ENCODE results near the gene EIF4A3. TPM values are rescaled to one million over a fixed set of nuclear protein-coding genes. Genes with fewer than 3 reads are reported as not detected.
"Not testable (repeated sequence)": the region's sequence is repeated elsewhere in the genome, so short reads cannot be mapped to it uniquely, and the experiment has no call there.

Gene EIF4A3
- total and polyA plus RNA-seq, 2 donors = 76.3 to 116 TPM

GRCh38 chr17:80096561-80097021 lies 50.3 kb downstream of the EIF4A3 start:
- no peak overlapping the region for H3K27ac ChIP-seq (ENCODE audit: low read depth in 1 of 2, low read length in 1 of 2)
- WGBS = 91% methylated on average over 12 of the region's 12 CpGs

GRCh38 chr17:80095844-80096475 lies 51.0 kb downstream of the EIF4A3 start:
- no peak for DNase-seq (ENCODE audit: low read depth in 6 of 9, low spot score in 9 of 9)
- peaks cover 0 to 2% of the 10 kb centered on the region in 2 donors for H3K27me3 ChIP-seq (ENCODE audit: control insufficient read depth in 2 of 2, insufficient read depth in 1 of 2, low read length in 1 of 2)
- peaks cover 0 to 4% of the 10 kb centered on the region in 2 donors for H3K9me3 ChIP-seq (ENCODE audit: control insufficient read depth in 2 of 2, insufficient read depth in 1 of 2, low read length in 1 of 2)
- no peak overlapping the region for H3K27ac ChIP-seq (ENCODE audit: low read depth in 1 of 2, low read length in 1 of 2)
- no peak overlapping the region for H3K4me3 ChIP-seq (ENCODE audit: low read length in 2 of 2)
- WGBS = 93% methylated on average over 16 of the region's 16 CpGs
- H3K4me1 ChIP-seq (ENCODE audit: control insufficient read depth in 2 of 2, insufficient read depth in 2 of 2, low read length in 2 of 2) = peaks cover 6 to 15% of the 10 kb centered on the region in 2 donors
- H3K36me3 ChIP-seq (ENCODE audit: control insufficient read depth in 2 of 2, insufficient read depth in 2 of 2, low read length in 1 of 2) = no peaks in the 10 kb centered on the region

More at GRCh38 chr17:80096561-80097021, 50.3 kb downstream of the EIF4A3 start:
- Histone ChIP-seq H3K9me3 (ENCODE audit: control insufficient read depth in 2 of 2, insufficient read depth in 1 of 2, low read length in 1 of 2) (peaks cover 0 to 4% of the 10 kb centered on the region in 2 donors), H3K27me3 (ENCODE audit: control insufficient read depth in 2 of 2, insufficient read depth in 1 of 2, low read length in 1 of 2) (peaks cover 0 to 2% of the 10 kb centered on the region in 2 donors), H3K4me3 (ENCODE audit: low read length in 2 of 2) (no peak overlapping the region), H3K36me3 (ENCODE audit: control insufficient read depth in 2 of 2, insufficient read depth in 2 of 2, low read length in 1 of 2) (no peaks in the 10 kb centered on the region), H3K4me1 (ENCODE audit: control insufficient read depth in 2 of 2, insufficient read depth in 2 of 2, low read length in 2 of 2) (peaks cover 6 to 16% of the 10 kb centered on the region in 2 donors)
- no peak for DNase-seq (ENCODE audit: low read depth in 6 of 9, low spot score in 9 of 9)

GRCh38 chr17:80095038-80095843 lies 51.7 kb downstream of the EIF4A3 start:
- DNase-seq (ENCODE audit: low read depth in 6 of 9, low spot score in 9 of 9) = no peak
- Histone ChIP-seq H3K27me3 (ENCODE audit: control insufficient read depth in 2 of 2, insufficient read depth in 1 of 2, low read length in 1 of 2) (peaks cover 0 to 2% of the 10 kb centered on the region in 2 donors), H3K36me3 (ENCODE audit: control insufficient read depth in 2 of 2, insufficient read depth in 2 of 2, low read length in 1 of 2) (no peaks in the 10 kb centered on the region), H3K9me3 (ENCODE audit: control insufficient read depth in 2 of 2, insufficient read depth in 1 of 2, low read length in 1 of 2) (peaks cover 0 to 4% of the 10 kb centered on the region in 2 donors), H3K4me3 (ENCODE audit: low read length in 2 of 2) (no peak overlapping the region), H3K27ac (ENCODE audit: low read depth in 1 of 2, low read length in 1 of 2) (no peak overlapping the region), H3K4me1 (ENCODE audit: control insufficient read depth in 2 of 2, insufficient read depth in 2 of 2, low read length in 2 of 2) (peaks cover 5 to 7% of the 10 kb centered on the region in 2 donors)
- 96% methylated on average over 37 of the region's 37 CpGs for whole genome bisulfite sequencing

GRCh38 chr17:80092959-80093358 lies 54.0 kb downstream of the EIF4A3 start:
- Histone ChIP-seq H3K27ac (ENCODE audit: low read depth in 1 of 2, low read length in 1 of 2) (no peak overlapping the region), H3K4me3 (ENCODE audit: low read length in 2 of 2) (no peak overlapping the region), H3K27me3 (ENCODE audit: control insufficient read depth in 2 of 2, insufficient read depth in 1 of 2, low read length in 1 of 2) (no peaks in the 10 kb centered on the region), H3K9me3 (ENCODE audit: control insufficient read depth in 2 of 2, insufficient read depth in 1 of 2, low read length in 1 of 2) (no peaks in the 10 kb centered on the region), H3K36me3 (ENCODE audit: control insufficient read depth in 2 of 2, insufficient read depth in 2 of 2, low read length in 1 of 2) (no peaks in the 10 kb centered on the region), H3K4me1 (ENCODE audit: control insufficient read depth in 2 of 2, insufficient read depth in 2 of 2, low read length in 2 of 2) (no peaks in the 10 kb centered on the region)
- DNase-seq (ENCODE audit: low read depth in 6 of 9, low spot score in 9 of 9) = no peak
- WGBS = 69% methylated on average over 8 of the region's 8 CpGs

- no peaks in the 10 kb centered on the region for H3K4me1 ChIP-seq (ENCODE audit: control insufficient read depth in 2 of 2, insufficient read depth in 2 of 2, low read length in 2 of 2)
- H3K9me3 ChIP-seq (ENCODE audit: control insufficient read depth in 2 of 2, insufficient read depth in 1 of 2, low read length in 1 of 2) = no peaks in the 10 kb centered on the region
- 96% methylated on average over 4 of the region's 4 CpGs for WGBS
- H3K4me3 ChIP-seq (ENCODE audit: low read length in 2 of 2) = no peak overlapping the region
- H3K36me3 ChIP-seq (ENCODE audit: control insufficient read depth in 2 of 2, insufficient read depth in 2 of 2, low read length in 1 of 2) = no peaks in the 10 kb centered on the region
- peaks cover 0 to 5% of the 10 kb centered on the region in 2 donors for H3K27me3 ChIP-seq (ENCODE audit: control insufficient read depth in 2 of 2, insufficient read depth in 1 of 2, low read length in 1 of 2)
- H3K27ac ChIP-seq (ENCODE audit: low read depth in 1 of 2, low read length in 1 of 2) = no peak overlapping the region
- DNase-seq (ENCODE audit: low read depth in 6 of 9, low spot score in 9 of 9) = no peak
These were observed 55.6 kb downstream of the EIF4A3 start for GRCh38 chr17:80091376-80091775.

- H3K4me1 ChIP-seq (ENCODE audit: control insufficient read depth in 2 of 2, insufficient read depth in 2 of 2, low read length in 2 of 2); DNase-seq (ENCODE audit: low read depth in 6 of 9, low spot score in 9 of 9); H3K4me3 ChIP-seq (ENCODE audit: low read length in 2 of 2); H3K9me3 ChIP-seq (ENCODE audit: control insufficient read depth in 2 of 2, insufficient read depth in 1 of 2, low read length in 1 of 2); H3K36me3 ChIP-seq (ENCODE audit: control insufficient read depth in 2 of 2, insufficient read depth in 2 of 2, low read length in 1 of 2); H3K27me3 ChIP-seq (ENCODE audit: control insufficient read depth in 2 of 2, insufficient read depth in 1 of 2, low read length in 1 of 2); H3K27ac ChIP-seq (ENCODE audit: low read depth in 1 of 2, low read length in 1 of 2): not testable (repeated sequence)
- WGBS = 95% methylated on average over 44 of the region's 44 CpGs
These were observed 56.8 kb downstream of the EIF4A3 start for GRCh38 chr17:80090164-80090563.

- WGBS = 98% methylated on average over 16 of the region's 16 CpGs
These were observed 57.2 kb downstream of the EIF4A3 start for GRCh38 chr17:80089762-80090161.

GRCh38 chr17:80087346-80088265 lies 59.3 kb downstream of the EIF4A3 start:
- Histone ChIP-seq H3K36me3 (ENCODE audit: control insufficient read depth in 2 of 2, insufficient read depth in 2 of 2, low read length in 1 of 2) (no peaks in the 10 kb centered on the region), H3K27ac (ENCODE audit: low read depth in 1 of 2, low read length in 1 of 2) (no peak overlapping the region), H3K4me1 (ENCODE audit: control insufficient read depth in 2 of 2, insufficient read depth in 2 of 2, low read length in 2 of 2) (peaks cover 0 to 4% of the 10 kb centered on the region in 2 donors), H3K4me3 (ENCODE audit: low read length in 2 of 2) (no peak overlapping the region), H3K9me3 (ENCODE audit: control insufficient read depth in 2 of 2, insufficient read depth in 1 of 2, low read length in 1 of 2) (no peaks in the 10 kb centered on the region), H3K27me3 (ENCODE audit: control insufficient read depth in 2 of 2, insufficient read depth in 1 of 2, low read length in 1 of 2) (peaks cover 0 to 5% of the 10 kb centered on the region in 2 donors)
- DNase-seq (ENCODE audit: low read depth in 6 of 9, low spot score in 9 of 9) = no peak
- WGBS = 88% methylated on average over 34 of the region's 34 CpGs

More at GRCh38 chr17:80089762-80090161, 57.2 kb downstream of the EIF4A3 start:
- Histone ChIP-seq H3K27me3 (ENCODE audit: control insufficient read depth in 2 of 2, insufficient read depth in 1 of 2, low read length in 1 of 2) (peaks cover 0 to 5% of the 10 kb centered on the region in 2 donors), H3K36me3 (ENCODE audit: control insufficient read depth in 2 of 2, insufficient read depth in 2 of 2, low read length in 1 of 2) (no peaks in the 10 kb centered on the region), H3K4me3 (ENCODE audit: low read length in 2 of 2) (no peak overlapping the region), H3K4me1 (ENCODE audit: control insufficient read depth in 2 of 2, insufficient read depth in 2 of 2, low read length in 2 of 2) (no peaks in the 10 kb centered on the region), H3K9me3 (ENCODE audit: control insufficient read depth in 2 of 2, insufficient read depth in 1 of 2, low read length in 1 of 2) (no peaks in the 10 kb centered on the region), H3K27ac (ENCODE audit: low read depth in 1 of 2, low read length in 1 of 2) (no peak overlapping the region)
- DNase-seq (ENCODE audit: low read depth in 6 of 9, low spot score in 9 of 9) = no peak
